ENCODE results near the gene PATJ.

The PATJ gene

GRCh38 chr1:62084310-62084890 lies 342.1 kb downstream of the PATJ start (continued):
- no peak for TF ChIP-seq CREB5 (CRISPR knock-in tag; IDR thresholded peaks at IDR 0.05; ENCODE audit: low read depth)

GRCh38 chr1:62088439-62088838 lies 346.2 kb downstream of the PATJ start:
- no peak for ATAC-seq
- TF ChIP-seq PPARA (CRISPR knock-in tag; IDR thresholded peaks at IDR 0.05; ENCODE audit: borderline replicate concordance) (no peak), CSRNP3 (CRISPR knock-in tag; IDR thresholded peaks at IDR 0.05) (no peak), OSR1 (CRISPR knock-in tag; IDR thresholded peaks at IDR 0.05) (no peak), ZFP30 (CRISPR knock-in tag; IDR thresholded peaks at IDR 0.05) (no peak), PATZ1 (CRISPR knock-in tag; IDR thresholded peaks at IDR 0.05; ENCODE audit: borderline replicate concordance) (no peak), BACH2 (CRISPR knock-in tag; IDR thresholded peaks at IDR 0.05; ENCODE audit: borderline replicate concordance) (no peak), CREB5 (CRISPR knock-in tag; IDR thresholded peaks at IDR 0.05; ENCODE audit: low read depth) (no peak), ZNF8 (CRISPR knock-in tag; IDR thresholded peaks at IDR 0.05) (no peak), TCF4 (CRISPR knock-in tag; IDR thresholded peaks at IDR 0.05; ENCODE audit: borderline replicate concordance) (no peak), CSDC2 (CRISPR knock-in tag; IDR thresholded peaks at IDR 0.05) (no peak), TOX (CRISPR knock-in tag; IDR thresholded peaks at IDR 0.05; ENCODE audit: borderline replicate concordance) (no peak), ZFP3 (CRISPR knock-in tag; IDR thresholded peaks at IDR 0.05) (no peak), TSHZ2 (CRISPR knock-in tag; IDR thresholded peaks at IDR 0.05) (no peak), SNAI2 (CRISPR knock-in tag; IDR thresholded peaks at IDR 0.05) (no peak), ZC3H10 (CRISPR knock-in tag; IDR thresholded peaks at IDR 0.05) (no peak), ISL1 (CRISPR knock-in tag; IDR thresholded peaks at IDR 0.05) (no peak), RARB (CRISPR knock-in tag; IDR thresholded peaks at IDR 0.05) (no peak), ESRRG (CRISPR knock-in tag; IDR thresholded peaks at IDR 0.05) (no peak), ZNF70 (CRISPR knock-in tag; IDR thresholded peaks at IDR 0.05) (no peak), GLIS3 (CRISPR knock-in tag; IDR thresholded peaks at IDR 0.05) (no peak)

- ATAC-seq = no peak
- TF ChIP-seq PPARA (CRISPR knock-in tag; IDR thresholded peaks at IDR 0.05; ENCODE audit: borderline replicate concordance) (no peak), ARNTL (CRISPR knock-in tag; IDR thresholded peaks at IDR 0.05; ENCODE audit: borderline replicate concordance, low read depth) (no peak), CSRNP3 (CRISPR knock-in tag; IDR thresholded peaks at IDR 0.05) (no peak), PATZ1 (CRISPR knock-in tag; IDR thresholded peaks at IDR 0.05; ENCODE audit: borderline replicate concordance) (no peak), TOX (CRISPR knock-in tag; IDR thresholded peaks at IDR 0.05; ENCODE audit: borderline replicate concordance) (no peak), OSR1 (CRISPR knock-in tag; IDR thresholded peaks at IDR 0.05) (no peak), ZC3H10 (CRISPR knock-in tag; IDR thresholded peaks at IDR 0.05) (no peak), RARB (CRISPR knock-in tag; IDR thresholded peaks at IDR 0.05) (no peak), ESRRG (CRISPR knock-in tag; IDR thresholded peaks at IDR 0.05) (no peak), CREB5 (CRISPR knock-in tag; IDR thresholded peaks at IDR 0.05; ENCODE audit: low read depth) (no peak), ISL1 (CRISPR knock-in tag; IDR thresholded peaks at IDR 0.05) (no peak), POU6F1 (CRISPR knock-in tag; IDR thresholded peaks at IDR 0.05; ENCODE audit: borderline replicate concordance, low read depth) (no peak)
These were observed 347.3 kb downstream of the PATJ start for GRCh38 chr1:62089570-62089969.
